H9 (cell line): ENCODE data around the gene RNF31. TPM values are rescaled to one million over a fixed set of nuclear protein-coding genes. Genes with fewer than 3 reads are reported as not detected.
"Not testable (repeated sequence)": the region's sequence is repeated elsewhere in the genome, so short reads cannot be mapped to it uniquely, and the experiment has no call there.

ENCODE experiments used
- DNase-seq: peaks from one replicate; pipeline ENCODE4 v3.0.0-alpha.2; 2017
- H2AFZ ChIP-seq: one replicate; pipeline ENCODE4 v1.6.1; 2013; ENCODE audit warnings: mild to moderate bottlenecking, low read length, control low read depth, moderate library complexity
- H2AK5ac ChIP-seq: 2 replicates; pipeline ENCODE4 v1.6.1; 2013; ENCODE audit warnings: low read length, control low read depth, mixed read lengths; ENCODE audit not compliant: insufficient read length
- H2BK120ac ChIP-seq: one replicate; pipeline ENCODE4 v1.6.1; 2013; ENCODE audit warnings: low read depth, mild to moderate bottlenecking, low read length, control low read depth, inconsistent platforms; ENCODE audit not compliant: poor library complexity, severe bottlenecking
- H2BK12ac ChIP-seq: 2 replicates; pipeline ENCODE4 v1.6.1; 2013; ENCODE audit warnings: low read length, control low read depth, mixed read lengths, low read depth; ENCODE audit not compliant: insufficient read length
- H2BK15ac ChIP-seq: 2 replicates; pipeline ENCODE4 v1.6.1; 2013; ENCODE audit warnings: low read depth, low read length, control low read depth
- H2BK20ac ChIP-seq: one replicate; pipeline ENCODE4 v1.6.1; 2013; ENCODE audit warnings: low read depth, mild to moderate bottlenecking, low read length, control low read depth, inconsistent platforms; ENCODE audit not compliant: poor library complexity, severe bottlenecking
- H2BK5ac ChIP-seq: 2 replicates; pipeline ENCODE4 v1.6.1; 2013; ENCODE audit warnings: low read length, control low read depth, mixed read lengths; ENCODE audit not compliant: insufficient read length
- H3K14ac ChIP-seq: 2 replicates; pipeline ENCODE4 v1.6.1; 2013; ENCODE audit warnings: low read length, control low read depth; ENCODE audit not compliant: insufficient read depth
- H3K18ac ChIP-seq: 2 replicates; pipeline ENCODE4 v1.6.1; 2013; ENCODE audit warnings: low read depth, mild to moderate bottlenecking, mixed read lengths, low read length, control low read depth; ENCODE audit not compliant: insufficient read length
- H3K23ac ChIP-seq: 2 replicates; pipeline ENCODE4 v1.6.1; 2013; ENCODE audit warnings: low read length, control low read depth, mixed read lengths, low read depth; ENCODE audit not compliant: insufficient read length
- H3K23me2 ChIP-seq: 2 replicates; pipeline ENCODE4 v1.6.1; 2013; ENCODE audit warnings: low read depth, mild to moderate bottlenecking, mixed read lengths, low read length, control low read depth; ENCODE audit not compliant: insufficient read length, poor library complexity, severe bottlenecking
- H3K27ac ChIP-seq: 2 replicates; pipeline ENCODE4 v1.5.1; 2013; ENCODE audit warnings: low read length, control low read depth, mixed read lengths, low read depth; ENCODE audit not compliant: insufficient read length
- H3K27me3 ChIP-seq: 2 replicates; pipeline ENCODE4 v1.6.1; 2013; ENCODE audit warnings: low read length, control low read depth, inconsistent platforms; ENCODE audit not compliant: insufficient read depth
- H3K4ac ChIP-seq: 2 replicates; pipeline ENCODE4 v1.6.1; 2013; ENCODE audit warnings: low read depth, mild to moderate bottlenecking, control low read depth, inconsistent platforms, low read length, moderate library complexity
- H3K4me1 ChIP-seq: 2 replicates; pipeline ENCODE4 v1.6.1; 2013; ENCODE audit warnings: low read length, control low read depth, inconsistent platforms; ENCODE audit not compliant: insufficient read depth
- H3K4me2 ChIP-seq: 2 replicates; pipeline ENCODE4 v1.6.1; 2013; ENCODE audit warnings: low read length, control low read depth, mixed read lengths; ENCODE audit not compliant: insufficient read length, insufficient read depth
- H3K56ac ChIP-seq: 2 replicates; pipeline ENCODE4 v1.6.1; 2013; ENCODE audit warnings: low read depth, mild to moderate bottlenecking, mixed read lengths, low read length, control low read depth; ENCODE audit not compliant: insufficient read length
- H3K79me1 ChIP-seq: 2 replicates; pipeline ENCODE4 v1.6.1; 2013; ENCODE audit warnings: low read depth, mild to moderate bottlenecking, moderate library complexity, low read length, control low read depth, inconsistent platforms; ENCODE audit not compliant: insufficient read depth, poor library complexity, severe bottlenecking
- H3K79me2 ChIP-seq: 2 replicates; pipeline ENCODE4 v1.6.1; 2013; ENCODE audit warnings: low read length, control low read depth, inconsistent platforms; ENCODE audit not compliant: insufficient read depth
- H3K9ac ChIP-seq: 2 replicates; pipeline ENCODE4 v1.6.1; 2013; ENCODE audit warnings: low read length, control low read depth, mixed read lengths; ENCODE audit not compliant: insufficient read length; ENCODE audit errors: extremely low read depth
- H3K9me3 ChIP-seq: one replicate; pipeline ENCODE4 v1.6.1; 2013; ENCODE audit warnings: low read depth, low read length, inconsistent platforms; ENCODE audit not compliant: control insufficient read depth
- H3T11ph ChIP-seq: one replicate; pipeline ENCODE4 v1.6.1; 2013; ENCODE audit warnings: mild to moderate bottlenecking, low read length, control low read depth, inconsistent platforms
- H4K20me1 ChIP-seq: one replicate; pipeline ENCODE4 v1.6.1; 2013; ENCODE audit not compliant: control insufficient read depth, insufficient read length, insufficient read depth
- H4K5ac ChIP-seq: 2 replicates; pipeline ENCODE4 v1.6.1; 2013; ENCODE audit warnings: low read depth, mild to moderate bottlenecking, mixed read lengths, low read length, control low read depth; ENCODE audit not compliant: insufficient read length
- H4K8ac ChIP-seq: replicated peaks from 2 replicates; pipeline ENCODE4 v1.6.1; 2013; ENCODE audit warnings: low read length, control low read depth, mixed read lengths, low read depth; ENCODE audit not compliant: insufficient read length
- H4K91ac ChIP-seq: 2 replicates; pipeline ENCODE4 v1.6.1; 2013; ENCODE audit warnings: low read depth, mild to moderate bottlenecking, moderate library complexity, mixed read lengths, low read length, control low read depth; ENCODE audit not compliant: insufficient read length
- H3K27ac Mint-ChIP-seq, 3 experiments: 2 replicates in 2 of 3; 3 replicates in 1 of 3; pipeline ENCODE4 v1.8.0; 2020 to 2021; ENCODE audit warnings: mixed read lengths in 3 of 3, mild to moderate bottlenecking in 1 of 3, moderate library complexity in 1 of 3
- H3K27me3 Mint-ChIP-seq: 2 replicates; pipeline ENCODE4 v1.8.0; 2021; ENCODE audit warnings: low read depth, mild to moderate bottlenecking, moderate library complexity, mixed read lengths
- H3K36me3 Mint-ChIP-seq, 3 experiments: 2 replicates in 2 of 3; 3 replicates in 1 of 3; pipeline ENCODE4 v1.8.0; 2020 to 2021; ENCODE audit warnings: low read depth in 3 of 3, mixed read lengths in 3 of 3; ENCODE audit not compliant: insufficient read depth in 1 of 3
- H3K4me1 Mint-ChIP-seq, 2 experiments: 2 replicates each; pipeline ENCODE4 v1.8.0; 2020; ENCODE audit warnings: mixed read lengths in 2 of 2
- H3K4me3 Mint-ChIP-seq, 2 experiments: 2 replicates in 1 of 2; 3 replicates in 1 of 2; pipeline ENCODE4 v1.8.0; 2020 to 2021; ENCODE audit warnings: mild to moderate bottlenecking in 2 of 2, mixed read lengths in 2 of 2, moderate library complexity in 1 of 2
- H3K9me3 Mint-ChIP-seq, 2 experiments: 2 replicates in 1 of 2; 3 replicates in 1 of 2; pipeline ENCODE4 v1.8.0; 2020; ENCODE audit warnings: mild to moderate bottlenecking in 2 of 2, mixed read lengths in 2 of 2, moderate library complexity in 1 of 2
- WGBS: extraction: QIAGEN DNeasy Blood & Tissue Kit; methylation state at CpG from one replicate; pipeline ENCODE4 v1.1.7; 2013; ENCODE audit warnings: missing lambda C conversion rate, low lambda C conversion rate, mixed read lengths; ENCODE audit not compliant: insufficient read length; ENCODE audit errors: extremely low coverage; 5-methylcytosine and 5-hydroxymethylcytosine counted together
- total RNA-seq: library from RNA; stranded (reverse); gene quantifications from 2 replicates; pipeline ENCODE4 v1.2.1, GENCODE V29; 2021

The RNF31 gene
- total RNA-seq, 1 experiment from 2014 or later, result 87.3 TPM

- H3K9ac ChIP-seq, H3T11ph ChIP-seq, H3K9me3 ChIP-seq, H3K27me3 Mint-ChIP-seq, H4K20me1 ChIP-seq, H4K8ac ChIP-seq, H2BK12ac ChIP-seq, H3K14ac ChIP-seq, H3K18ac ChIP-seq, H2BK120ac ChIP-seq, H3K27me3 ChIP-seq, H2AFZ ChIP-seq, H3K79me2 ChIP-seq, DNase-seq, H2BK5ac ChIP-seq, H2BK15ac ChIP-seq, H3K56ac ChIP-seq, H3K23ac ChIP-seq, H2AK5ac ChIP-seq, H3K79me1 ChIP-seq, H3K4ac ChIP-seq, H2BK20ac ChIP-seq, H3K23me2 ChIP-seq, H3K4me1 ChIP-seq, H4K5ac ChIP-seq: not testable (repeated sequence)
- Mint-ChIP-seq H3K4me3 (peak overlapping the region; percentile 28 to 52; a peak in 3 of 5 replicates), H3K36me3 (peaks cover 51 to 88% (median 81%) of the 10 kb centered on the region in 3 experiments), H3K9me3 (peaks cover 8 to 15% of the 10 kb centered on the region in 2 experiments), H3K27ac (peak overlapping the region; percentile 94 to 98 (median 95); a peak in 5 of 7 replicates), H3K4me1 (peaks cover 29 to 38% of the 10 kb centered on the region in 2 experiments)
- Histone ChIP-seq H3K4me2 (peak overlapping the region; percentile 26), H3K27ac (peak overlapping the region; percentile 89), H4K91ac (peak overlapping the region; percentile 3)
- no CpG with 5 or more reads among the region's 16 CpGs for WGBS
Measured at GRCh38 chr14:24203249-24203886, 56.1 kb downstream of the RNF31 start.
